HCT116 (cell line): ENCODE data around the gene THAP2. TPM values are rescaled to one million over a fixed set of nuclear protein-coding genes. Genes with fewer than 3 reads are reported as not detected.

Source experiments
- ATAC-seq: fragments of 200-7000 bp; cut with Tn5 transposase; 2 replicates; pipeline ENCODE4 v1.9.1; 2020; ENCODE audit warnings: mild to moderate bottlenecking, moderate library complexity
- BruUV-seq: library from RNA; stranded (reverse); fragments of 400-500 nt; replicated peaks from 2 replicates; lab custom pipeline; 2021; lab: Mats Ljungman, UMichigan
- CTCF ChIA-PET: fragments of 300-600 bp; sonication (Branson Sonifier 250); formaldehyde crosslinking; loops from one replicate; lab custom pipeline; 2021; ENCODE audit warnings: antibody characterized with exemption; lab: Charles Lee
- POLR2A ChIA-PET: fragments of 300-600, 350-600 bp; sonication (Branson Sonifier 250); formaldehyde crosslinking; loops from one replicate; lab custom pipeline; 2021; ENCODE audit warnings: antibody characterized with exemption; lab: Charles Lee
- RAD21 ChIA-PET, 2 experiments: fragments of 300-600 bp; sonication (Branson Sonifier 250); formaldehyde crosslinking; loops; one replicate each; lab custom pipeline; 2023; ENCODE audit warnings: low total read pairs in 2 of 2; ENCODE audit not compliant: uncharacterized antibody in 2 of 2, unreplicated experiment in 2 of 2, low non-redundant PET in 1 of 2; lab: Charles Lee
- DNase-seq: peaks from one replicate; pipeline ENCODE4 v3.0.0-alpha.2; 2010; ENCODE audit warnings: low read depth, low spot score
- H2AFZ ChIP-seq: fragments of 200-600 bp; shearing (Covaris generic), sonication (generic); 2 replicates; pipeline ENCODE4 v1.6.1; 2017; ENCODE audit warnings: low read depth, mixed run types, mixed read lengths, antibody characterized with exemption, low read length; ENCODE audit not compliant: poor library complexity, severe bottlenecking
- H3K27ac ChIP-seq: 2 replicates; pipeline ENCODE4 v1.5.1; 2012; ENCODE audit warnings: low read depth, low read length
- H3K27me3 ChIP-seq: fragments of 200-600 bp; sonication (generic); 2 replicates; pipeline ENCODE4 v1.6.1; 2016; ENCODE audit warnings: mixed run types, low read length, mixed read lengths; ENCODE audit not compliant: insufficient read depth
- H3K36me3 ChIP-seq, 2 experiments: fragments of 200-500 bp in 1 of 2; fragments of 200-600 bp in 1 of 2; sonication (Bioruptor generic) in 1 of 2; sonication (generic) in 1 of 2; 2 replicates each; pipeline versions ENCODE4 v1.5.1 to v1.6.1; 2014 to 2016; ENCODE audit warnings: low read length in 2 of 2, inconsistent platforms in 1 of 2, mixed read lengths in 1 of 2, mixed run types in 1 of 2; ENCODE audit not compliant: insufficient read depth in 2 of 2, control insufficient read depth in 1 of 2
- H3K4me1 ChIP-seq, 2 experiments: fragments of 200-600 bp in 1 of 2; sonication (generic) in 1 of 2; 2 replicates each; pipeline versions ENCODE4 v1.5.1 to v1.6.1; 2012 to 2017; ENCODE audit warnings: low read length in 2 of 2, inconsistent platforms in 1 of 2, mild to moderate bottlenecking in 1 of 2, mixed read lengths in 1 of 2, mixed run types in 1 of 2, moderate library complexity in 1 of 2; ENCODE audit not compliant: insufficient read depth in 2 of 2, control insufficient read depth in 1 of 2
- H3K4me2 ChIP-seq: fragments of 200-600 bp; sonication (generic); 2 replicates; pipeline ENCODE4 v1.6.1; 2017; ENCODE audit warnings: mixed run types, low read length, mixed read lengths
- H3K4me3 ChIP-seq, 2 experiments: fragments of 200-600 bp in 1 of 2; sonication (generic) in 1 of 2; replicated peaks in 1 of 2; 2 replicates each; pipeline ENCODE4 v1.5.1; 2011 to 2016; ENCODE audit warnings: low read length in 2 of 2, control low read depth in 1 of 2, low read depth in 1 of 2, mild to moderate bottlenecking in 1 of 2, mixed read lengths in 1 of 2, mixed run types in 1 of 2
- H3K79me2 ChIP-seq: fragments of 200-600 bp; sonication (generic); 2 replicates; pipeline ENCODE4 v1.6.1; 2017; ENCODE audit warnings: mild to moderate bottlenecking, mixed run types, low read length, moderate library complexity, mixed read lengths; ENCODE audit not compliant: insufficient read depth
- H3K9ac ChIP-seq: fragments of 200-600 bp; sonication (generic); 2 replicates; pipeline ENCODE4 v1.6.1; 2016; ENCODE audit warnings: low read length, mixed read lengths
- H3K9me2 ChIP-seq: fragments of 200-600 bp; sonication (generic), shearing (Covaris generic); 2 replicates; pipeline ENCODE4 v1.6.1; 2017; ENCODE audit warnings: mixed run types, mild to moderate bottlenecking, moderate library complexity; ENCODE audit not compliant: insufficient read depth
- H3K9me3 ChIP-seq, 2 experiments: fragments of 200-500 bp in 1 of 2; fragments of 200-600 bp in 1 of 2; sonication (Bioruptor generic) in 1 of 2; sonication (generic) in 1 of 2; 2 replicates each; pipeline ENCODE4 v1.6.1; 2014 to 2017; ENCODE audit warnings: low read length in 2 of 2, mixed read lengths in 2 of 2, inconsistent platforms in 1 of 2, low read depth in 1 of 2, mild to moderate bottlenecking in 1 of 2, mixed run types in 1 of 2, moderate library complexity in 1 of 2; ENCODE audit not compliant: control insufficient read depth in 1 of 2, insufficient read depth in 1 of 2
- H4K20me1 ChIP-seq: fragments of 200-600 bp; sonication (generic), shearing (Covaris generic); 2 replicates; pipeline ENCODE4 v1.6.1; 2017; ENCODE audit warnings: mixed run types, mild to moderate bottlenecking, moderate library complexity; ENCODE audit not compliant: insufficient read depth
- ATF3 ChIP-seq: IDR thresholded peaks from 2 replicates; pipeline ENCODE4 v1.6.1; 2012
- CBX3 ChIP-seq: IDR thresholded peaks from 2 replicates; pipeline ENCODE4 v1.6.1; 2012; ENCODE audit warnings: low read depth
- EGR1 ChIP-seq: IDR thresholded peaks from 2 replicates; pipeline ENCODE4 v1.6.1; 2012; ENCODE audit warnings: low read depth
- EZH2 ChIP-seq: fragments of 200-600 bp; sonication (generic); IDR thresholded peaks from 2 replicates; pipeline ENCODE4 v1.6.1; 2017; ENCODE audit warnings: antibody characterized with exemption, mixed run types
- EZH2phosphoT487 ChIP-seq: fragments of 200-600 bp; IDR thresholded peaks from 2 replicates; pipeline ENCODE4 v1.6.1; 2018; ENCODE audit warnings: antibody characterized with exemption, borderline replicate concordance
- MAX ChIP-seq: IDR thresholded peaks from 2 replicates; pipeline ENCODE4 v1.6.1; 2012
- POLR2A ChIP-seq: IDR thresholded peaks from 2 replicates; pipeline ENCODE4 v1.7.0; 2011; ENCODE audit warnings: borderline replicate concordance; ENCODE audit not compliant: insufficient read depth, insufficient read length; ENCODE audit errors: extremely low read depth
- REST ChIP-seq: IDR thresholded peaks from 2 replicates; pipeline ENCODE4 v1.6.1; 2012; ENCODE audit warnings: low read depth
- SIN3A ChIP-seq: IDR thresholded peaks from 2 replicates; pipeline ENCODE4 v1.6.1; 2012; ENCODE audit warnings: low read depth
- SP1 ChIP-seq: IDR thresholded peaks from 2 replicates; pipeline ENCODE4 v1.6.1; 2012; ENCODE audit warnings: low read depth
- SRF ChIP-seq: IDR thresholded peaks from 2 replicates; pipeline ENCODE4 v1.6.1; 2012; ENCODE audit warnings: low read depth
- TCF7L2 ChIP-seq: IDR thresholded peaks from 2 replicates; pipeline ENCODE4 v1.7.0; 2011; ENCODE audit warnings: borderline replicate concordance, inconsistent platforms; ENCODE audit not compliant: insufficient read depth, insufficient read length; ENCODE audit errors: extremely low read depth
- ZNF274 ChIP-seq: fragments of 200-500 bp; sonication (Bioruptor generic); IDR thresholded peaks from 2 replicates; pipeline ENCODE4 v1.6.1; 2014; ENCODE audit warnings: mild to moderate bottlenecking, low read depth, low read length, inconsistent platforms
- intact Hi-C: fragments of 100-400 bp; cut with micrococcal nuclease; formaldehyde crosslinking; loops from 2 replicates; pipeline ENCODE4 v1.10.0; 2022
- total RNA-seq: library from RNA; stranded (reverse); gene quantifications from one replicate; pipeline ENCODE4 v1.2.1, GENCODE V29; 2021; ENCODE audit not compliant: unreplicated experiment

Gene THAP2
- total RNA-seq, 1 experiment from 2014 or later: 3.7 TPM

- TF ChIP-seq REST (no peak), POLR2A (no peak), ZNF274 (no peak), TCF7L2 (no peak), SIN3A (no peak)
These were observed 8.2 kb upstream of the THAP2 start (continued) for GRCh38 chr12:71655907-71656306.

GRCh38 chr12:71656740-71657139, 7.4 kb upstream of the THAP2 start:
- H2AFZ ChIP-seq: no peak overlapping the region
- ChIA-PET RAD21 (no interaction called here), CTCF (interaction anchor here (0.6 kb wide), 1 partner anchor 90 kb away, joined by 3 read pairs; no protein-coding TSS in a partner anchor), POLR2A (no interaction called here)
- H3K9me2 ChIP-seq: no peaks in the 10 kb centered on the region
- peaks cover 27 to 52% of the 10 kb centered on the region in 2 experiments for H3K36me3 ChIP-seq
- DNase-seq (no peak), ATAC-seq (no peak)
- no peak overlapping the region for H3K4me3 ChIP-seq
- H4K20me1 ChIP-seq: peaks cover 7% of the 10 kb centered on the region; the same call in 1 of the 2 replicates
- TF ChIP-seq CBX3: no peak
- TF ChIP-seq MAX: no peak
- TF ChIP-seq EGR1: no peak
- no peak for TF ChIP-seq EZH2phosphoT487
- no peak for TF ChIP-seq SP1
- TF ChIP-seq SRF: no peak
- TF ChIP-seq REST: no peak
- TF ChIP-seq ATF3: no peak
- TF ChIP-seq EZH2: no peak
- TF ChIP-seq ZNF274: no peak
- no peaks in the 10 kb centered on the region for H3K27me3 ChIP-seq
- H3K4me2 ChIP-seq: no peak overlapping the region
- peaks cover 0 to 2% of the 10 kb centered on the region in 2 experiments; a peak in 2 of 4 replicates for H3K4me1 ChIP-seq
- H3K79me2 ChIP-seq: peaks cover 99% of the 10 kb centered on the region
- H3K9me3 ChIP-seq: peaks cover 0 to 4% of the 10 kb centered on the region in 2 experiments; a peak in 1 of 4 replicates
- BruUV-seq: no TSS peak
- intact Hi-C loops: no loop called here
- H3K27ac ChIP-seq: no peak overlapping the region
- H3K9ac ChIP-seq: no peak overlapping the region
